HCT116 (cell line): Measurements from ENCODE around the gene TAF11. TPM values are rescaled to one million over a fixed set of nuclear protein-coding genes. Genes with fewer than 3 reads are reported as not detected.

Source experiments
- ATAC-seq: fragments of 200-7000 bp; cut with Tn5 transposase; 2 replicates; pipeline ENCODE4 v1.9.1; 2020; ENCODE audit warnings: mild to moderate bottlenecking, moderate library complexity
- BruUV-seq: library from RNA; stranded (reverse); fragments of 400-500 nt; replicated peaks from 2 replicates; lab custom pipeline; 2021; lab: Mats Ljungman, UMichigan
- CTCF ChIA-PET: fragments of 300-600 bp; sonication (Branson Sonifier 250); formaldehyde crosslinking; loops from one replicate; lab custom pipeline; 2021; ENCODE audit warnings: antibody characterized with exemption; lab: Charles Lee
- POLR2A ChIA-PET: fragments of 300-600, 350-600 bp; sonication (Branson Sonifier 250); formaldehyde crosslinking; loops from one replicate; lab custom pipeline; 2021; ENCODE audit warnings: antibody characterized with exemption; lab: Charles Lee
- RAD21 ChIA-PET, 2 experiments: fragments of 300-600 bp; sonication (Branson Sonifier 250); formaldehyde crosslinking; loops; one replicate each; lab custom pipeline; 2023; ENCODE audit warnings: low total read pairs in 2 of 2; ENCODE audit not compliant: uncharacterized antibody in 2 of 2, unreplicated experiment in 2 of 2, low non-redundant PET in 1 of 2; lab: Charles Lee
- DNase-seq: peaks from one replicate; pipeline ENCODE4 v3.0.0-alpha.2; 2010; ENCODE audit warnings: low read depth, low spot score
- H2AFZ ChIP-seq: fragments of 200-600 bp; shearing (Covaris generic), sonication (generic); 2 replicates; pipeline ENCODE4 v1.6.1; 2017; ENCODE audit warnings: low read depth, mixed run types, mixed read lengths, antibody characterized with exemption, low read length; ENCODE audit not compliant: poor library complexity, severe bottlenecking
- H3K27ac ChIP-seq: 2 replicates; pipeline ENCODE4 v1.5.1; 2012; ENCODE audit warnings: low read depth, low read length
- H3K27me3 ChIP-seq: fragments of 200-600 bp; sonication (generic); 2 replicates; pipeline ENCODE4 v1.6.1; 2016; ENCODE audit warnings: mixed run types, low read length, mixed read lengths; ENCODE audit not compliant: insufficient read depth
- H3K36me3 ChIP-seq, 2 experiments: fragments of 200-500 bp in 1 of 2; fragments of 200-600 bp in 1 of 2; sonication (Bioruptor generic) in 1 of 2; sonication (generic) in 1 of 2; 2 replicates each; pipeline versions ENCODE4 v1.5.1 to v1.6.1; 2014 to 2016; ENCODE audit warnings: low read length in 2 of 2, inconsistent platforms in 1 of 2, mixed read lengths in 1 of 2, mixed run types in 1 of 2; ENCODE audit not compliant: insufficient read depth in 2 of 2, control insufficient read depth in 1 of 2
- H3K4me1 ChIP-seq, 2 experiments: fragments of 200-600 bp in 1 of 2; sonication (generic) in 1 of 2; 2 replicates each; pipeline versions ENCODE4 v1.5.1 to v1.6.1; 2012 to 2017; ENCODE audit warnings: low read length in 2 of 2, inconsistent platforms in 1 of 2, mild to moderate bottlenecking in 1 of 2, mixed read lengths in 1 of 2, mixed run types in 1 of 2, moderate library complexity in 1 of 2; ENCODE audit not compliant: insufficient read depth in 2 of 2, control insufficient read depth in 1 of 2
- H3K4me2 ChIP-seq: fragments of 200-600 bp; sonication (generic); 2 replicates; pipeline ENCODE4 v1.6.1; 2017; ENCODE audit warnings: mixed run types, low read length, mixed read lengths
- H3K4me3 ChIP-seq, 2 experiments: fragments of 200-600 bp in 1 of 2; sonication (generic) in 1 of 2; replicated peaks in 1 of 2; 2 replicates each; pipeline ENCODE4 v1.5.1; 2011 to 2016; ENCODE audit warnings: low read length in 2 of 2, control low read depth in 1 of 2, low read depth in 1 of 2, mild to moderate bottlenecking in 1 of 2, mixed read lengths in 1 of 2, mixed run types in 1 of 2
- H3K79me2 ChIP-seq: fragments of 200-600 bp; sonication (generic); 2 replicates; pipeline ENCODE4 v1.6.1; 2017; ENCODE audit warnings: mild to moderate bottlenecking, mixed run types, low read length, moderate library complexity, mixed read lengths; ENCODE audit not compliant: insufficient read depth
- H3K9ac ChIP-seq: fragments of 200-600 bp; sonication (generic); 2 replicates; pipeline ENCODE4 v1.6.1; 2016; ENCODE audit warnings: low read length, mixed read lengths
- H3K9me2 ChIP-seq: fragments of 200-600 bp; sonication (generic), shearing (Covaris generic); 2 replicates; pipeline ENCODE4 v1.6.1; 2017; ENCODE audit warnings: mixed run types, mild to moderate bottlenecking, moderate library complexity; ENCODE audit not compliant: insufficient read depth
- H3K9me3 ChIP-seq, 2 experiments: fragments of 200-500 bp in 1 of 2; fragments of 200-600 bp in 1 of 2; sonication (Bioruptor generic) in 1 of 2; sonication (generic) in 1 of 2; 2 replicates each; pipeline ENCODE4 v1.6.1; 2014 to 2017; ENCODE audit warnings: low read length in 2 of 2, mixed read lengths in 2 of 2, inconsistent platforms in 1 of 2, low read depth in 1 of 2, mild to moderate bottlenecking in 1 of 2, mixed run types in 1 of 2, moderate library complexity in 1 of 2; ENCODE audit not compliant: control insufficient read depth in 1 of 2, insufficient read depth in 1 of 2
- H4K20me1 ChIP-seq: fragments of 200-600 bp; sonication (generic), shearing (Covaris generic); 2 replicates; pipeline ENCODE4 v1.6.1; 2017; ENCODE audit warnings: mixed run types, mild to moderate bottlenecking, moderate library complexity; ENCODE audit not compliant: insufficient read depth
- CEBPB ChIP-seq: IDR thresholded peaks from 2 replicates; pipeline ENCODE4 v1.6.1; 2012; ENCODE audit warnings: low read depth
- EGR1 ChIP-seq: IDR thresholded peaks from 2 replicates; pipeline ENCODE4 v1.6.1; 2012; ENCODE audit warnings: low read depth
- ELF1 ChIP-seq: IDR thresholded peaks from 2 replicates; pipeline ENCODE4 v1.6.1; 2012; ENCODE audit warnings: low read depth, borderline replicate concordance
- EZH2 ChIP-seq: fragments of 200-600 bp; sonication (generic); IDR thresholded peaks from 2 replicates; pipeline ENCODE4 v1.6.1; 2017; ENCODE audit warnings: antibody characterized with exemption, mixed run types
- EZH2phosphoT487 ChIP-seq: fragments of 200-600 bp; IDR thresholded peaks from 2 replicates; pipeline ENCODE4 v1.6.1; 2018; ENCODE audit warnings: antibody characterized with exemption, borderline replicate concordance
- FOSL1 ChIP-seq: IDR thresholded peaks from 2 replicates; pipeline ENCODE4 v1.6.1; 2012; ENCODE audit warnings: low read depth
- POLR2A ChIP-seq: IDR thresholded peaks from 2 replicates; pipeline ENCODE4 v1.7.0; 2011; ENCODE audit warnings: borderline replicate concordance; ENCODE audit not compliant: insufficient read depth, insufficient read length; ENCODE audit errors: extremely low read depth
- RAD21 ChIP-seq: IDR thresholded peaks from 2 replicates; pipeline ENCODE4 v1.6.1; 2012; ENCODE audit warnings: low read depth, mild to moderate bottlenecking
- SIN3A ChIP-seq: IDR thresholded peaks from 2 replicates; pipeline ENCODE4 v1.6.1; 2012; ENCODE audit warnings: low read depth
- SP1 ChIP-seq: IDR thresholded peaks from 2 replicates; pipeline ENCODE4 v1.6.1; 2012; ENCODE audit warnings: low read depth
- SRF ChIP-seq: IDR thresholded peaks from 2 replicates; pipeline ENCODE4 v1.6.1; 2012; ENCODE audit warnings: low read depth
- TCF7L2 ChIP-seq: IDR thresholded peaks from 2 replicates; pipeline ENCODE4 v1.7.0; 2011; ENCODE audit warnings: borderline replicate concordance, inconsistent platforms; ENCODE audit not compliant: insufficient read depth, insufficient read length; ENCODE audit errors: extremely low read depth
- YY1 ChIP-seq: IDR thresholded peaks from 2 replicates; pipeline ENCODE4 v1.6.1; 2011; ENCODE audit warnings: low read length, low read depth, moderate library complexity, mild to moderate bottlenecking; ENCODE audit not compliant: insufficient replicate concordance; ENCODE audit errors: extremely low read depth
- ZFX ChIP-seq: fragments of 450-650 bp; IDR thresholded peaks from 2 replicates; pipeline ENCODE4 v1.6.1; 2017
- ZNF274 ChIP-seq: fragments of 200-500 bp; sonication (Bioruptor generic); IDR thresholded peaks from 2 replicates; pipeline ENCODE4 v1.6.1; 2014; ENCODE audit warnings: mild to moderate bottlenecking, low read depth, low read length, inconsistent platforms
- intact Hi-C: fragments of 100-400 bp; cut with micrococcal nuclease; formaldehyde crosslinking; loops from 2 replicates; pipeline ENCODE4 v1.10.0; 2022
- total RNA-seq: library from RNA; stranded (reverse); gene quantifications from one replicate; pipeline ENCODE4 v1.2.1, GENCODE V29; 2021; ENCODE audit not compliant: unreplicated experiment
- TF ChIP-seq, protein P1 (sequence below): IDR thresholded peaks from 2 replicates; pipeline ENCODE4 v1.6.1; 2011; ENCODE audit warnings: mild to moderate bottlenecking, low read length, moderate library complexity; ENCODE audit not compliant: insufficient replicate concordance; ENCODE audit errors: extremely low read depth
- TF ChIP-seq, protein P2 (sequence below): IDR thresholded peaks from 2 replicates; pipeline ENCODE4 v1.6.1; 2012
- TF ChIP-seq, protein P3 (sequence below): IDR thresholded peaks from 2 replicates; pipeline ENCODE4 v1.6.1; 2012
- TF ChIP-seq, protein P4 (sequence below), 3 experiments: fragments of 200-600 bp in 1 of 3; sonication (generic) in 1 of 3; IDR thresholded peaks in 2 of 3; conservative IDR thresholded peaks in 1 of 3; 2 replicates each; pipeline ENCODE4 v1.5.1; 2012 to 2017; ENCODE audit warnings: low read depth in 2 of 3, low read length in 2 of 3, antibody characterized with exemption in 1 of 3, borderline replicate concordance in 1 of 3, control low read depth in 1 of 3, mild to moderate bottlenecking in 1 of 3, mixed read lengths in 1 of 3, mixed run types in 1 of 3, moderate library complexity in 1 of 3; ENCODE audit not compliant: insufficient read depth in 1 of 3

The TAF11 gene
- total RNA-seq, 1 experiment from 2014 or later: 23.7 TPM

DNA sequence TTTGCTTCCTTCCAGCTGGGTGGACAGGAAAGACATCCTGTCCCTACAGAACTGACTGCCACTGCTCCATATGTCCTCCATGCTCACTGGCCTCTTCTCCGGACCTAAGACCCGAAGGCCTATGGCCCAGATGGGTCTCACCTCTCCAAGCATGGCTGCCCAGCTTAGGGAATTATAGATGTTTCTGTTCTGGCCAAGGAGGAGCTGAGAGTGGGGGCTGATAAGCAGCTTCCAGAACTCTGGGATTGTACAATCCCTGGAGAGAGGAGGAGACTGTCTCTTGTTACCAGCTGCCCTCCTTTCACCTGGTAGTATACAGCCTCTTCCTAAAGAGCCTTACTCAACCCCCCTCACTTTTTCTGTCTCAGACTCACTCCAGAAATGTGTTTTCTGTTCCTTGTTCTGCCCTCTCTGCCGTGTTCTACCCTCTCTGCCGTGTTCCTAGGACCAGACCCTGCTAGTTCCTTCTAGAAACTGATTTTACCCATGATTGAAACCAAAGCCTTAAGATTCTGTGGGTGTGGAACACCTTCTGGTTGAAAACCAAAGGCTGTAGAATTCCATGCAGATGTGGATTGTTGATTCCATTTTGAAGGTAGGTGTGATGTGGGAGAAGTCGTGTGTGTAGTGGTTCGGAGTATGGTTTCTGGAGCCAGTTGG is 29.9 kb upstream of the TAF11 start:
- no peak for ATAC-seq
- RAD21 ChIA-PET: no interaction called here
- H3K4me2 ChIP-seq: no peak overlapping the region
- DNase-seq: no peak
- no peak overlapping the region for H2AFZ ChIP-seq
- no peak overlapping the region for H3K4me3 ChIP-seq
- peaks cover 48% of the 10 kb centered on the region for H3K79me2 ChIP-seq
- H3K27ac ChIP-seq: no peak overlapping the region
- H3K36me3 ChIP-seq: no peaks in the 10 kb centered on the region
- H3K27me3 ChIP-seq: no peaks in the 10 kb centered on the region
- no peak overlapping the region for H3K9ac ChIP-seq
- no TSS peak for BruUV-seq
- TF ChIP-seq TCF7L2: no peak
- TF ChIP-seq EZH2phosphoT487: no peak
- no peak for TF ChIP-seq SIN3A
- TF ChIP-seq ZNF274: no peak
- TF ChIP-seq, protein P1, sequence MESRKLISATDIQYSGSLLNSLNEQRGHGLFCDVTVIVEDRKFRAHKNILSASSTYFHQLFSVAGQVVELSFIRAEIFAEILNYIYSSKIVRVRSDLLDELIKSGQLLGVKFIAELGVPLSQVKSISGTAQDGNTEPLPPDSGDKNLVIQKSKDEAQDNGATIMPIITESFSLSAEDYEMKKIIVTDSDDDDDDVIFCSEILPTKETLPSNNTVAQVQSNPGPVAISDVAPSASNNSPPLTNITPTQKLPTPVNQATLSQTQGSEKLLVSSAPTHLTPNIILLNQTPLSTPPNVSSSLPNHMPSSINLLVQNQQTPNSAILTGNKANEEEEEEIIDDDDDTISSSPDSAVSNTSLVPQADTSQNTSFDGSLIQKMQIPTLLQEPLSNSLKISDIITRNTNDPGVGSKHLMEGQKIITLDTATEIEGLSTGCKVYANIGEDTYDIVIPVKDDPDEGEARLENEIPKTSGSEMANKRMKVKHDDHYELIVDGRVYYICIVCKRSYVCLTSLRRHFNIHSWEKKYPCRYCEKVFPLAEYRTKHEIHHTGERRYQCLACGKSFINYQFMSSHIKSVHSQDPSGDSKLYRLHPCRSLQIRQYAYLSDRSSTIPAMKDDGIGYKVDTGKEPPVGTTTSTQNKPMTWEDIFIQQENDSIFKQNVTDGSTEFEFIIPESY: no peak
- TF ChIP-seq, protein P2, sequence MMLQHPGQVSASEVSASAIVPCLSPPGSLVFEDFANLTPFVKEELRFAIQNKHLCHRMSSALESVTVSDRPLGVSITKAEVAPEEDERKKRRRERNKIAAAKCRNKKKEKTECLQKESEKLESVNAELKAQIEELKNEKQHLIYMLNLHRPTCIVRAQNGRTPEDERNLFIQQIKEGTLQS: no peak
- no peak for TF ChIP-seq YY1
- TF ChIP-seq EZH2: no peak
- TF ChIP-seq ELF1: no peak
- no peak for TF ChIP-seq SRF
- TF ChIP-seq SP1: no peak
- TF ChIP-seq, protein P3, sequence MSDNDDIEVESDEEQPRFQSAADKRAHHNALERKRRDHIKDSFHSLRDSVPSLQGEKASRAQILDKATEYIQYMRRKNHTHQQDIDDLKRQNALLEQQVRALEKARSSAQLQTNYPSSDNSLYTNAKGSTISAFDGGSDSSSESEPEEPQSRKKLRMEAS: no peak
- TF ChIP-seq CEBPB: no peak
- TF ChIP-seq POLR2A: no peak
- no peak for TF ChIP-seq FOSL1
- TF ChIP-seq, protein P4, sequence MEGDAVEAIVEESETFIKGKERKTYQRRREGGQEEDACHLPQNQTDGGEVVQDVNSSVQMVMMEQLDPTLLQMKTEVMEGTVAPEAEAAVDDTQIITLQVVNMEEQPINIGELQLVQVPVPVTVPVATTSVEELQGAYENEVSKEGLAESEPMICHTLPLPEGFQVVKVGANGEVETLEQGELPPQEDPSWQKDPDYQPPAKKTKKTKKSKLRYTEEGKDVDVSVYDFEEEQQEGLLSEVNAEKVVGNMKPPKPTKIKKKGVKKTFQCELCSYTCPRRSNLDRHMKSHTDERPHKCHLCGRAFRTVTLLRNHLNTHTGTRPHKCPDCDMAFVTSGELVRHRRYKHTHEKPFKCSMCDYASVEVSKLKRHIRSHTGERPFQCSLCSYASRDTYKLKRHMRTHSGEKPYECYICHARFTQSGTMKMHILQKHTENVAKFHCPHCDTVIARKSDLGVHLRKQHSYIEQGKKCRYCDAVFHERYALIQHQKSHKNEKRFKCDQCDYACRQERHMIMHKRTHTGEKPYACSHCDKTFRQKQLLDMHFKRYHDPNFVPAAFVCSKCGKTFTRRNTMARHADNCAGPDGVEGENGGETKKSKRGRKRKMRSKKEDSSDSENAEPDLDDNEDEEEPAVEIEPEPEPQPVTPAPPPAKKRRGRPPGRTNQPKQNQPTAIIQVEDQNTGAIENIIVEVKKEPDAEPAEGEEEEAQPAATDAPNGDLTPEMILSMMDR (IDR thresholded peaks at IDR 0.05 in 2 of 3, conservative IDR thresholded peaks at IDR 0.05 in 1 of 3; ENCODE audit: borderline replicate concordance in 1 of 3, insufficient read depth in 1 of 3, low read depth in 2 of 3, low read length in 2 of 3): no peak
- TF ChIP-seq EGR1: no peak
- TF ChIP-seq RAD21: no peak
- TF ChIP-seq ZFX: no peak
- TF ChIP-seq, all 23 proteins: peak for 0
- H3K9me3 ChIP-seq: no peaks in the 10 kb centered on the region
- H4K20me1 ChIP-seq: peaks cover under 1% of the 10 kb centered on the region; the same call in 1 of the 2 replicates
- ChIA-PET CTCF (no interaction called here), POLR2A (no interaction called here)
- no peaks in the 10 kb centered on the region for H3K9me2 ChIP-seq
- intact Hi-C loops: no loop called here
- peaks cover 0 to 12% of the 10 kb centered on the region in 2 experiments; a peak in 2 of 4 replicates for H3K4me1 ChIP-seq
